Fibroblast of villous mesenchyme (primary cell): ENCODE measurements around the gene FGF9. TPM values are rescaled to one million over a fixed set of nuclear protein-coding genes. Genes with fewer than 3 reads are reported as not detected.

ENCODE experiments used
- DNase-seq: peaks from one replicate; pipeline ENCODE4 v3.0.0-alpha.2; 2010; ENCODE audit warnings: low read depth
- H3K4me3 ChIP-seq: 2 replicates; pipeline ENCODE4 v1.5.1; 2011; ENCODE audit warnings: low read depth, mild to moderate bottlenecking, low read length
- CTCF ChIP-seq: IDR thresholded peaks from 2 replicates; pipeline ENCODE4 v1.5.1; 2012; ENCODE audit warnings: low read depth, mild to moderate bottlenecking, low read length; ENCODE audit not compliant: insufficient read depth
- total RNA-seq: library from RNA; depleted of rRNA; stranded (reverse); fragments of >200 nt; gene quantifications from 2 replicates; pipeline ENCODE4 v1.2.3, GENCODE V29; 2012

FGF9 gene
- total RNA-seq = 0.64 and 4.7 TPM in 2 replicates

- TF ChIP-seq CTCF = no peak
- peak; percentile 78 for DNase-seq
- H3K4me3 ChIP-seq = peak within 1 kb of the TSS; percentile 64
Measured at GRCh38 chr13:21670883-21671619, at the start of gene FGF9. FGF9 (plus strand) TSS chr13:21671073; CDS start chr13:21671913, 840 bp downstream.

- DNase-seq = peak; percentile 42
- peak; percentile 60 for TF ChIP-seq CTCF
- H3K4me3 ChIP-seq = no peak overlapping the region
Measured at GRCh38 chr13:21625366-21625765, 45.5 kb upstream of the FGF9 start.

GRCh38 chr13:21632196-21632595 is 38.7 kb upstream of the FGF9 start:
- DNase-seq = no peak
- H3K4me3 ChIP-seq = no peak overlapping the region
- no peak for TF ChIP-seq CTCF

- no peak overlapping the region for H3K4me3 ChIP-seq
- DNase-seq = no peak
- TF ChIP-seq CTCF = no peak
Measured at GRCh38 chr13:21636656-21637055, 34.2 kb upstream of the FGF9 start.

- TF ChIP-seq CTCF = no peak
- H3K4me3 ChIP-seq = no peak overlapping the region
- DNase-seq = peak; percentile 23
Measured at GRCh38 chr13:21637296-21637695, 33.6 kb upstream of the FGF9 start.

GRCh38 chr13:21638319-21639282 is 32.3 kb upstream of the FGF9 start:
- TF ChIP-seq CTCF = peak; percentile 71
- H3K4me3 ChIP-seq = no peak overlapping the region
- peak; percentile 66 for DNase-seq
